Liver (tissue), 9 donors: Measurements from ENCODE around the gene TRIML1. TPM values are rescaled to one million over a fixed set of nuclear protein-coding genes. Genes with fewer than 3 reads are reported as not detected.

Experiments
- DNase-seq: peaks from one replicate; pipeline ENCODE4 v3.0.0-alpha.2; 2017; ENCODE audit warnings: low spot score
- H3K27ac ChIP-seq, 2 donors: one replicate each; pipeline ENCODE4 v1.7.0; 2013; ENCODE audit warnings: inconsistent platforms in 2 of 2, low read length in 2 of 2, control low read depth in 1 of 2, low read depth in 1 of 2, mild to moderate bottlenecking in 1 of 2
- H3K27me3 ChIP-seq, 4 donors: one replicate each; pipeline versions ENCODE4 v1.6.1 to v1.7.0; 2013; ENCODE audit warnings: low read length in 3 of 4, inconsistent platforms in 1 of 4, mild to moderate bottlenecking in 1 of 4, moderate library complexity in 1 of 4; ENCODE audit not compliant: control insufficient read depth in 4 of 4, insufficient read depth in 4 of 4
- H3K36me3 ChIP-seq, 4 donors: one replicate each; pipeline versions ENCODE4 v1.6.1 to v1.7.0; 2013; ENCODE audit warnings: low read length in 3 of 4, mild to moderate bottlenecking in 3 of 4, low read depth in 1 of 4, moderate library complexity in 1 of 4; ENCODE audit not compliant: control insufficient read depth in 4 of 4, insufficient read depth in 3 of 4
- H3K4me1 ChIP-seq, 4 donors: one replicate each; pipeline versions ENCODE4 v1.6.1 to v1.7.0; 2013; ENCODE audit warnings: low read length in 3 of 4, mild to moderate bottlenecking in 3 of 4, moderate library complexity in 1 of 4; ENCODE audit not compliant: control insufficient read depth in 4 of 4, insufficient read depth in 4 of 4
- H3K4me3 ChIP-seq, 3 donors: one replicate each; pipeline versions ENCODE4 v1.6.1 to v1.7.0; 2013; ENCODE audit warnings: low read length in 3 of 3, control low read depth in 1 of 3, low read depth in 1 of 3, mild to moderate bottlenecking in 1 of 3
- H3K9ac ChIP-seq, 2 donors: one replicate each; pipeline ENCODE4 v1.7.0; 2013; ENCODE audit warnings: low read length in 2 of 2, mild to moderate bottlenecking in 2 of 2, moderate library complexity in 2 of 2, control low read depth in 1 of 2, low read depth in 1 of 2
- H3K9me3 ChIP-seq, 4 donors: one replicate each; pipeline versions ENCODE4 v1.6.1 to v1.7.0; 2013; ENCODE audit warnings: low read length in 3 of 4; ENCODE audit not compliant: control insufficient read depth in 4 of 4
- EGR1 ChIP-seq, 2 donors: IDR thresholded peaks; 2 replicates each; pipeline ENCODE4 v1.6.1; 2016 to 2018; ENCODE audit warnings: antibody characterized with exemption in 2 of 2, low read depth in 2 of 2
- FOXA1 ChIP-seq: IDR thresholded peaks from 2 replicates; pipeline ENCODE4 v1.6.1; 2016; ENCODE audit warnings: antibody characterized with exemption
- FOXA2 ChIP-seq: IDR thresholded peaks from 2 replicates; pipeline ENCODE4 v1.6.1; 2016; ENCODE audit warnings: antibody characterized with exemption
- GABPA ChIP-seq, 2 donors: IDR thresholded peaks in 1 of 2; conservative IDR thresholded peaks in 1 of 2; 2 replicates each; pipeline ENCODE4 v1.6.1; 2016; ENCODE audit warnings: antibody characterized with exemption in 2 of 2, mild to moderate bottlenecking in 1 of 2, moderate library complexity in 1 of 2
- HNF4A ChIP-seq, 2 donors: conservative IDR thresholded peaks; 2 replicates each; pipeline ENCODE4 v1.6.1; 2016; ENCODE audit warnings: antibody characterized with exemption in 2 of 2, mild to moderate bottlenecking in 2 of 2
- HNF4G ChIP-seq: IDR thresholded peaks from 2 replicates; pipeline ENCODE4 v1.6.1; 2016; ENCODE audit warnings: antibody characterized with exemption
- JUND ChIP-seq, 2 donors: IDR thresholded peaks; 2 replicates each; pipeline ENCODE4 v1.6.1; 2016; ENCODE audit warnings: antibody characterized with exemption in 2 of 2
- NR2F2 ChIP-seq: IDR thresholded peaks from 2 replicates; pipeline ENCODE4 v1.6.1; 2016; ENCODE audit warnings: antibody characterized with exemption
- RXRA ChIP-seq, 2 donors: IDR thresholded peaks; 2 replicates each; pipeline ENCODE4 v1.6.1; 2017 to 2018; ENCODE audit warnings: antibody characterized with exemption in 2 of 2, mild to moderate bottlenecking in 1 of 2
- TAF1 ChIP-seq: conservative IDR thresholded peaks from 2 replicates; pipeline ENCODE4 v1.6.1; 2016; ENCODE audit warnings: antibody characterized with exemption, mild to moderate bottlenecking
- WGBS: extraction: QIAGEN DNeasy Blood & Tissue Kit; methylation state at CpG from one replicate; pipeline ENCODE4 v1.1.7; 2013; 5-methylcytosine and 5-hydroxymethylcytosine counted together
- polyA plus RNA-seq, 2 donors: library from polyadenylated mRNA; stranded (reverse) in 1 of 2; unstranded in 1 of 2; fragments of 200-250 nt in 1 of 2; fragments of >200 nt in 1 of 2; fragmentation: Nextera tagmentation in 1 of 2; extraction: Ambion mirVana in 1 of 2; gene quantifications; one replicate each; pipeline versions ENCODE4 v1.2.1 to v1.2.3, GENCODE V29; 2013 to 2015
- total RNA-seq, 2 donors: library from RNA; depleted of rRNA; stranded (reverse); fragments of >200 nt; gene quantifications; one replicate each; pipeline ENCODE4 v1.2.3, GENCODE V29; 2014
- TF ChIP-seq, protein P1 (sequence below): IDR thresholded peaks from 2 replicates; pipeline ENCODE4 v1.6.1; 2016; ENCODE audit warnings: antibody characterized with exemption
- TF ChIP-seq, protein P2 (sequence below): fragments of 150-350 bp; IDR thresholded peaks from 2 replicates; pipeline ENCODE4 v1.5.1; 2017; ENCODE audit warnings: improper control_type of control experiment, low read depth, low read length; ENCODE audit not compliant: missing input control
- donor health status: healthy.
- donor health status: healthy.
- donor health status: healthy.
- donor health status: healthy.
- donor health status: healthy.

The TRIML1 gene
- total and polyA plus RNA-seq, 4 donors, result not detected

DNA sequence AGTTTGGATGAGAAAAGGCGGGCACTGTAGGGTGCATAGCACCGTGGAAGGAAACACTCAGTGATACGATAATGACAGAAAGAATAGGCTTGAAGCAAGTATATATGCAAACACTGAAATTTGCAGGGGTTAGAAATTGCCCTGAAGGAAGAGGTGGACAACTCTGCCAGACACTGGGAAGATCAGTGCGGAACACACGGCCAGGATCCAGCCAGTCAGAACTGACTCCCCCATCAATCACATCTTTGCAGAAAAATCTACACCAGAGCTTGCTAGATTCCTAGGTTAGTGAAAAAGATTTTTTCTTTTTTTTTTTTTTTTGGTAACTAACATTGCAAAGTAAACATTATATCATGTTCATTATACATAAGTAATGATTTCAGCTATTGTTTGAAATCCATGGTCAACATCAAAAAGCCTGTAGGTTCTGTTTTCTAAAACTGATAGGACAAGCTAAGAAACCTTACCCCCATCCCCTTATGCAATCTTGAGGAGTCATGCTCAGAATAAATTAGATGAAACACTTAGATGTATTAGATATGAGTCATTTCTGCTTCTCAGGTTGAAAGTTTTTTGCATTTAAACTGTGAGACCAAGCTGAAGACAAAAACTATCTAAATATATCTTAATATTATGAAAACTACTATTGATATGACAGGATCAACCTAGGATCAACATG is 38.9 kb downstream of the TRIML1 start:
- Histone ChIP-seq H3K36me3 (no peaks in the 10 kb centered on the region), H3K27me3 (no peaks in the 10 kb centered on the region), H3K9ac (no peak overlapping the region), H3K4me3 (no peak overlapping the region), H3K4me1 (no peaks in the 10 kb centered on the region), H3K27ac (no peak overlapping the region), H3K9me3 (peaks cover 0 to 2% (median 0%) of the 10 kb centered on the region in 4 donors)
- 77% methylated on average over 5 of the region's 5 CpGs for WGBS
- TF ChIP-seq FOXA1, result no peak
- TF ChIP-seq JUND (IDR thresholded peaks at IDR 0.05), result no peak
- TF ChIP-seq, protein P1, sequence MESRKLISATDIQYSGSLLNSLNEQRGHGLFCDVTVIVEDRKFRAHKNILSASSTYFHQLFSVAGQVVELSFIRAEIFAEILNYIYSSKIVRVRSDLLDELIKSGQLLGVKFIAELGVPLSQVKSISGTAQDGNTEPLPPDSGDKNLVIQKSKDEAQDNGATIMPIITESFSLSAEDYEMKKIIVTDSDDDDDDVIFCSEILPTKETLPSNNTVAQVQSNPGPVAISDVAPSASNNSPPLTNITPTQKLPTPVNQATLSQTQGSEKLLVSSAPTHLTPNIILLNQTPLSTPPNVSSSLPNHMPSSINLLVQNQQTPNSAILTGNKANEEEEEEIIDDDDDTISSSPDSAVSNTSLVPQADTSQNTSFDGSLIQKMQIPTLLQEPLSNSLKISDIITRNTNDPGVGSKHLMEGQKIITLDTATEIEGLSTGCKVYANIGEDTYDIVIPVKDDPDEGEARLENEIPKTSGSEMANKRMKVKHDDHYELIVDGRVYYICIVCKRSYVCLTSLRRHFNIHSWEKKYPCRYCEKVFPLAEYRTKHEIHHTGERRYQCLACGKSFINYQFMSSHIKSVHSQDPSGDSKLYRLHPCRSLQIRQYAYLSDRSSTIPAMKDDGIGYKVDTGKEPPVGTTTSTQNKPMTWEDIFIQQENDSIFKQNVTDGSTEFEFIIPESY, result no peak
- TF ChIP-seq, protein P2, sequence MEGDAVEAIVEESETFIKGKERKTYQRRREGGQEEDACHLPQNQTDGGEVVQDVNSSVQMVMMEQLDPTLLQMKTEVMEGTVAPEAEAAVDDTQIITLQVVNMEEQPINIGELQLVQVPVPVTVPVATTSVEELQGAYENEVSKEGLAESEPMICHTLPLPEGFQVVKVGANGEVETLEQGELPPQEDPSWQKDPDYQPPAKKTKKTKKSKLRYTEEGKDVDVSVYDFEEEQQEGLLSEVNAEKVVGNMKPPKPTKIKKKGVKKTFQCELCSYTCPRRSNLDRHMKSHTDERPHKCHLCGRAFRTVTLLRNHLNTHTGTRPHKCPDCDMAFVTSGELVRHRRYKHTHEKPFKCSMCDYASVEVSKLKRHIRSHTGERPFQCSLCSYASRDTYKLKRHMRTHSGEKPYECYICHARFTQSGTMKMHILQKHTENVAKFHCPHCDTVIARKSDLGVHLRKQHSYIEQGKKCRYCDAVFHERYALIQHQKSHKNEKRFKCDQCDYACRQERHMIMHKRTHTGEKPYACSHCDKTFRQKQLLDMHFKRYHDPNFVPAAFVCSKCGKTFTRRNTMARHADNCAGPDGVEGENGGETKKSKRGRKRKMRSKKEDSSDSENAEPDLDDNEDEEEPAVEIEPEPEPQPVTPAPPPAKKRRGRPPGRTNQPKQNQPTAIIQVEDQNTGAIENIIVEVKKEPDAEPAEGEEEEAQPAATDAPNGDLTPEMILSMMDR, result no peak
- TF ChIP-seq HNF4A (conservative IDR thresholded peaks at IDR 0.05), result no peak
- no peak for TF ChIP-seq FOXA2
- TF ChIP-seq HNF4G, result no peak
- DNase-seq, result no peak

DNA sequence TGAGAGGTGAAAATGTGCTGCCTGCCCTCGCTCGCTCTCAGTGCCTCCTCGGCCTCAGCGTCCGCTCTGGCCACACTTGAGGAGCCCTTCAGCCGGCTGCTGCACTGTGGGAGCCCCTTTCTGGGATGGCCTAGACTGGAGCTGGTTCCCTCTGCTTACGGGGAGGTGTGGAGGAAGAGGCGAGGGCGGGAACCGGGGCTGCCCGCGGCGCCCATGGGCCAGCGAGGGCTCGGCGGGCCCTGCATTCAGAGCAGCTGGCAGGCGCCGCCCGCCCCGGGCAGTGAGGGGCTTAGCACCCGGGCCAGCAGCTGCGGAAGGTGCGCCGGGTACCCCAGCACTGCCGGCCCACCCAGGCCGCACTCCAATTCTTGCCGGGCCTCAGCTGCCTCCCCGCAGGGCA is 39.6 kb downstream of the TRIML1 start:
- TF ChIP-seq TAF1, result no peak
- no peak for TF ChIP-seq NR2F2
- TF ChIP-seq GABPA (IDR thresholded peaks at IDR 0.05 in 1 of 2, conservative IDR thresholded peaks at IDR 0.05 in 1 of 2), result no peak
- TF ChIP-seq HNF4A (conservative IDR thresholded peaks at IDR 0.05), result no peak
- TF ChIP-seq, protein P2, result no peak
- no peak for TF ChIP-seq RXRA (IDR thresholded peaks at IDR 0.05)
- no peak for TF ChIP-seq EGR1 (IDR thresholded peaks at IDR 0.05; ENCODE audit: low read depth in 2 of 2)
- H3K9ac ChIP-seq, result no peak overlapping the region
- 90% methylated on average over 28 of the region's 28 CpGs for WGBS
- H3K4me3 ChIP-seq, result no peak overlapping the region
- no peaks in the 10 kb centered on the region for H3K4me1 ChIP-seq
- H3K27ac ChIP-seq, result no peak overlapping the region
- no peak for DNase-seq
- no peaks in the 10 kb centered on the region for H3K27me3 ChIP-seq
- H3K9me3 ChIP-seq, result peaks cover 0 to 2% (median under 1%) of the 10 kb centered on the region in 4 donors
- no peaks in the 10 kb centered on the region for H3K36me3 ChIP-seq
